Heart right ventricle (tissue), 16 donors: Measurements from ENCODE around the gene MROH7. TPM values are rescaled to one million over a fixed set of nuclear protein-coding genes. Genes with fewer than 3 reads are reported as not detected.

Experiments
- ATAC-seq, 8 donors: fragments of 200-7000 bp; cut with Tn5 transposase; one replicate each; pipeline ENCODE4 v1.9.1; 2020; ENCODE audit warnings: mild to moderate bottlenecking in 8 of 8, moderate library complexity in 8 of 8, moderate number of reproducible peaks in 1 of 8
- DNase-seq, 2 donors: peaks; one replicate each; pipeline ENCODE4 v3.0.0-alpha.2; 2020
- H3K27ac ChIP-seq, 10 donors: fragments of 200-600 bp; sonication (generic) in 2 of 10; one replicate each; pipeline versions ENCODE4 v1.5.0 to v1.8.0; 2020 to 2022; ENCODE audit warnings: mild to moderate bottlenecking in 3 of 10
- H3K27me3 ChIP-seq, 7 donors: fragments of 200-600 bp; one replicate each; pipeline ENCODE4 v1.8.0; 2021 to 2022; ENCODE audit warnings: mild to moderate bottlenecking in 2 of 7
- H3K36me3 ChIP-seq, 9 donors: fragments of 200-600 bp; sonication (generic) in 1 of 9; one replicate each; pipeline versions ENCODE4 v1.5.0 to v1.8.0; 2020 to 2022; ENCODE audit warnings: mild to moderate bottlenecking in 2 of 9
- H3K4me1 ChIP-seq, 9 donors: fragments of 200-600 bp; sonication (generic) in 1 of 9; one replicate each; pipeline versions ENCODE4 v1.5.0 to v1.8.0; 2020 to 2022; ENCODE audit warnings: mild to moderate bottlenecking in 4 of 9
- H3K4me3 ChIP-seq, 10 donors: fragments of 200-600 bp; sonication (generic) in 2 of 10; one replicate each; pipeline versions ENCODE4 v1.5.0 to v1.8.0; 2020 to 2022; ENCODE audit warnings: mild to moderate bottlenecking in 7 of 10, moderate library complexity in 2 of 10
- H3K9me3 ChIP-seq, 11 donors: fragments of 200-600 bp in 10 of 11; sonication (generic) in 2 of 11; one replicate each; pipeline versions ENCODE4 v1.5.0 to v1.8.0; 2013 to 2022; ENCODE audit warnings: mild to moderate bottlenecking in 2 of 11, control low read depth in 1 of 11, moderate library complexity in 1 of 11
- CTCF ChIP-seq, 9 donors: fragments of 200-600 bp; sonication (generic) in 2 of 9; IDR thresholded peaks; one replicate each; pipeline versions ENCODE4 v1.5.0 to v1.8.0; 2021 to 2022; ENCODE audit warnings: antibody characterized with exemption in 9 of 9, mild to moderate bottlenecking in 5 of 9, moderate library complexity in 1 of 9
- WGBS, 2 donors: extraction: QIAGEN DNeasy Blood & Tissue Kit; methylation state at CpG; one replicate each; pipeline ENCODE4 v1.1.7; 2013; ENCODE audit warnings: inconsistent platforms in 1 of 2; 5-methylcytosine and 5-hydroxymethylcytosine counted together
- intact Hi-C, 10 donors: fragments of 100-400 bp; cut with DNase I; formaldehyde crosslinking; loops; one replicate each; pipeline versions ENCODE4 v1.11.1 to v1.14.2; 2022
- polyA plus RNA-seq, 2 donors: library from polyadenylated mRNA; stranded (reverse); fragments of 200-250 nt; gene quantifications; one replicate each; pipeline ENCODE4 v1.2.3, GENCODE V29; 2013
- total RNA-seq, 10 donors: library from RNA; stranded (reverse); fragmentation: NEBNext Ultra II Directional in 3 of 10; extraction: Animal tissue kit (Norgen Biotek cat#: 25700) in 3 of 10; gene quantifications; one replicate each; pipeline versions ENCODE4 v1.2.1 to v1.2.4, GENCODE V29; 2021 to 2023
- donor health status: Arrhythmogenic right ventricular cardiomyopathy.
- donor health status: ischemic (EF 13 %, LVEDD 7.1; RV severe dilation, severe dysfunction).
- donor health status: healthy with polysubstance abuse.
- donor health status: DM: no; HTN: yes; CAD: no.
- donor health status: DM: no; HTN: no; CAD: no.
- donor health status: ischemic (EF 25% LVEDD 6.9; RV normal size, moderate dysfunction).
- donor health status: ischemic (EF 25% LVEDD 5.7; RV mildly dilated, moderate dysfunction).
- donor health status: healthy.
- donor health status: DM: yes; HTN: yes; CAD: no.
- donor health status: Ischemic cardiomyopathy.
- donor health status: ischemic (EF 35%, LVEDD 5.7; RV mildly dilated, moderate dysfunction).
- donor health status: nonischemic (EF 11% LVEDD 7.7; RV severe dilation, severe dysfunction).
- donor health status: DM: yes; HTN: yes; CAD: no.
- donor health status: PGD.
- donor health status: ischemic (EF 29% LVEDD 5.4; RV normal size, mild dysfunction).
- donor health status: nonischemic (EF 23%, LVEDD 6.1; RV moderate dilation, normal function).

The MROH7 gene
- total and polyA plus RNA-seq, 12 donors: 2.1 to 25.8 (median 12.8) TPM

GRCh38 chr1:54678776-54679643 lies 37.4 kb downstream of the MROH7 start:
- H3K27ac ChIP-seq: no peak overlapping the region
- H3K9me3 ChIP-seq: no peaks in the 10 kb centered on the region
- 58 to 67% methylated on average over 17 of the region's 17 CpGs for WGBS, 2 donors
- ATAC-seq: peak in 2 of 8 donors; percentile 19 to 27
- DNase-seq: no peak
- intact Hi-C loops: loop anchor here in 3 of 10 donors (10.0 kb wide), 2 partner anchors 126 to 136 kb away; partner anchors contain the start of gene TTC22 (in 1 of the 3)
- no peaks in the 10 kb centered on the region for H3K27me3 ChIP-seq
- no peaks in the 10 kb centered on the region for H3K4me1 ChIP-seq
- no peak overlapping the region for H3K4me3 ChIP-seq
- H3K36me3 ChIP-seq: peaks cover 0 to 26% (median 0%) of the 10 kb centered on the region in 9 donors
- TF ChIP-seq CTCF (IDR thresholded peaks at IDR 0.05): no peak

- Histone ChIP-seq H3K27me3 (no peaks in the 10 kb centered on the region), H3K4me3 (no peak overlapping the region), H3K36me3 (peaks cover 0 to 24% (median 0%) of the 10 kb centered on the region in 9 donors), H3K9me3 (no peaks in the 10 kb centered on the region), H3K27ac (no peak overlapping the region), H3K4me1 (no peaks in the 10 kb centered on the region)
- intact Hi-C loops: loop anchor here in 3 of 10 donors (10.0 kb wide), 2 partner anchors 125 to 135 kb away; partner anchors contain the start of gene TTC22 (in 1 of the 3)
- no peak for DNase-seq
- WGBS, 2 donors: 82 to 89% methylated on average over 7 of the region's 7 CpGs
- TF ChIP-seq CTCF (IDR thresholded peaks at IDR 0.05): no peak
- peak in 2 of 8 donors; percentile 16 to 22 for ATAC-seq
Measured at GRCh38 chr1:54679706-54680105, 38.1 kb downstream of the MROH7 start.

- Histone ChIP-seq H3K27me3 (no peaks in the 10 kb centered on the region), H3K4me3 (no peak overlapping the region), H3K36me3 (peaks cover 0 to 20% (median 0%) of the 10 kb centered on the region in 9 donors), H3K27ac (no peak overlapping the region), H3K9me3 (no peaks in the 10 kb centered on the region), H3K4me1 (no peaks in the 10 kb centered on the region)
- DNase-seq: no peak
- 80 to 82% methylated on average over 8 of the region's 8 CpGs for WGBS, 2 donors
- ATAC-seq: no peak
- TF ChIP-seq CTCF (IDR thresholded peaks at IDR 0.05): no peak
- intact Hi-C loops: no loop called here
Measured at GRCh38 chr1:54680387-54680786, 38.8 kb downstream of the MROH7 start.

- no peaks in the 10 kb centered on the region for H3K4me1 ChIP-seq
- H3K4me3 ChIP-seq: no peak overlapping the region
- intact Hi-C loops: no loop called here
- H3K36me3 ChIP-seq: peaks cover 0 to 23% (median 0%) of the 10 kb centered on the region in 9 donors
- H3K27me3 ChIP-seq: no peaks in the 10 kb centered on the region
- no peak for TF ChIP-seq CTCF (IDR thresholded peaks at IDR 0.05)
- DNase-seq (no peak), ATAC-seq (no peak)
- H3K27ac ChIP-seq: no peak overlapping the region
- no peaks in the 10 kb centered on the region for H3K9me3 ChIP-seq
Measured at GRCh38 chr1:54681358-54681757, 39.8 kb downstream of the MROH7 start.
